GM23248 (cell line): ENCODE measurements around the gene CDC42SE2. TPM values are rescaled to one million over a fixed set of nuclear protein-coding genes. Genes with fewer than 3 reads are reported as not detected.

Source experiments
- DNase-seq: peaks from one replicate; pipeline ENCODE4 v3.0.0-alpha.2; 2015
- H2AFZ ChIP-seq: fragments of 200-600 bp; sonication (generic); 2 replicates; pipeline ENCODE4 v1.6.1; 2016; ENCODE audit warnings: antibody characterized with exemption
- H3F3A ChIP-seq: fragments of 200-600 bp; sonication (generic); 2 replicates; pipeline ENCODE4 v1.6.1; 2016; ENCODE audit warnings: mild to moderate bottlenecking, antibody characterized with exemption, mixed run types; ENCODE audit not compliant: insufficient read depth
- H3K27ac ChIP-seq: fragments of 200-600 bp; sonication (generic); 2 replicates; pipeline ENCODE4 v1.5.1; 2016; ENCODE audit warnings: mild to moderate bottlenecking
- H3K27me3 ChIP-seq: fragments of 200-600 bp; sonication (generic); replicated peaks from 2 replicates; pipeline ENCODE4 v1.6.1; 2016; ENCODE audit warnings: mild to moderate bottlenecking; ENCODE audit not compliant: insufficient read depth
- H3K36me3 ChIP-seq: fragments of 200-600 bp; sonication (generic); 2 replicates; pipeline ENCODE4 v1.6.1; 2016; ENCODE audit warnings: low read depth, mild to moderate bottlenecking
- H3K4me1 ChIP-seq: fragments of 200-600 bp; sonication (generic); 2 replicates; pipeline ENCODE4 v1.6.1; 2016; ENCODE audit warnings: mild to moderate bottlenecking; ENCODE audit not compliant: insufficient read depth
- H3K4me2 ChIP-seq: fragments of 200-600 bp; sonication (generic); one replicate; pipeline ENCODE4 v1.6.1; 2016; ENCODE audit warnings: mild to moderate bottlenecking; ENCODE audit not compliant: unreplicated experiment
- H3K4me3 ChIP-seq: fragments of 200-600 bp; sonication (generic); 2 replicates; pipeline ENCODE4 v1.5.1; 2016; ENCODE audit warnings: mild to moderate bottlenecking
- H3K79me2 ChIP-seq: fragments of 200-600 bp; sonication (generic); 2 replicates; pipeline ENCODE4 v1.6.1; 2016; ENCODE audit warnings: mild to moderate bottlenecking; ENCODE audit not compliant: insufficient read depth
- H3K9ac ChIP-seq: fragments of 200-600 bp; sonication (generic); 2 replicates; pipeline ENCODE4 v1.6.1; 2016; ENCODE audit warnings: mild to moderate bottlenecking
- H3K9me2 ChIP-seq: fragments of 200-600 bp; sonication (generic); 2 replicates; pipeline ENCODE4 v1.6.1; 2016; ENCODE audit warnings: mixed run types, mild to moderate bottlenecking, moderate library complexity; ENCODE audit not compliant: insufficient read depth
- H3K9me3 ChIP-seq: fragments of 200-600 bp; sonication (generic); one replicate; pipeline ENCODE4 v1.6.1; 2017; ENCODE audit warnings: low read depth
- H4K20me1 ChIP-seq: fragments of 200-600 bp; sonication (generic); 2 replicates; pipeline ENCODE4 v1.6.0; 2016; ENCODE audit not compliant: insufficient read depth
- EZH2 ChIP-seq: fragments of 200-600 bp; sonication (generic); IDR thresholded peaks from 2 replicates; pipeline ENCODE4 v1.6.1; 2018; ENCODE audit warnings: antibody characterized with exemption, mild to moderate bottlenecking; ENCODE audit not compliant: insufficient read depth, poor library complexity, severe bottlenecking
- EZH2phosphoT487 ChIP-seq: fragments of 200-600 bp; sonication (generic); IDR thresholded peaks from 2 replicates; pipeline ENCODE4 v1.6.1; 2018; ENCODE audit warnings: antibody characterized with exemption, moderate library complexity, mild to moderate bottlenecking, low read depth; ENCODE audit not compliant: insufficient read depth
- WGBS, 2 experiments: methylation state at CpG; one replicate each; pipeline ENCODE4 v1.1.6; 2015 to 2017; ENCODE audit warnings: low lambda C conversion rate in 2 of 2, low coverage in 1 of 2; ENCODE audit errors: missing lambda C conversion rate in 2 of 2; 5-methylcytosine and 5-hydroxymethylcytosine counted together
- in situ Hi-C: fragments of 300-500 bp; cut with MboI; formaldehyde crosslinking; loops from 2 replicates; pipeline ENCODE4 v1.15.0; 2020
- polyA plus RNA-seq: library from polyadenylated mRNA; unstranded; fragments of >200 nt; fragmentation: Nextera tagmentation; extraction: Ambion mirVana; gene quantifications from 2 replicates; pipeline ENCODE4 v1.2.1, GENCODE V29; 2016
- small RNA-seq: library from RNA; depleted of rRNA; stranded (forward); fragments of <200 nt; gene quantifications from one replicate; pipeline ENCODE3, GENCODE V24; 2014; ENCODE audit warnings: low read depth, low replicate concordance
- total RNA-seq: library from RNA; depleted of rRNA; stranded (reverse); fragments of >200 nt; shearing (Covaris generic); gene quantifications from 2 replicates; pipeline ENCODE4 v1.2.3, GENCODE V29; 2014; rRNA removed

The CDC42SE2 gene
- total and polyA plus RNA-seq, 2 experiments from 2014 or later = 13.7 to 17.5 TPM

GRCh38 chr5:131436081-131436480 is 172.2 kb downstream of the CDC42SE2 start:
- in situ Hi-C loops = loop anchor here (25.0 kb wide), 1 partner anchor 576 kb away; the partner anchor contains the start of gene ACSL6
- no peaks in the 10 kb centered on the region for H3K79me2 ChIP-seq
- H4K20me1 ChIP-seq = no peaks in the 10 kb centered on the region
- no peak overlapping the region for H3K27ac ChIP-seq
- no peaks in the 10 kb centered on the region for H3K27me3 ChIP-seq
- H3K36me3 ChIP-seq = peaks cover 12% of the 10 kb centered on the region
- 0 out of 2 replicates have a peak, but pooled peaks cover 4% of the 10 kb centered on the region for H3F3A ChIP-seq
- TF ChIP-seq EZH2phosphoT487 = no peak
- TF ChIP-seq EZH2 = no peak
- WGBS, 2 experiments = 9 to 10% methylated on average over 2 of the region's 2 CpGs
- no peaks in the 10 kb centered on the region for H3K9me2 ChIP-seq
- H3K4me1 ChIP-seq = 0 out of 2 replicates have a peak, but pooled peaks cover 2% of the 10 kb centered on the region
- no peak for DNase-seq
- H3K9me3 ChIP-seq = no peaks in the 10 kb centered on the region
- H3K9ac ChIP-seq = no peak overlapping the region
- H3K4me2 ChIP-seq = no peak overlapping the region
- no peak overlapping the region for H3K4me3 ChIP-seq
- H2AFZ ChIP-seq = no peak overlapping the region

- Histone ChIP-seq H3F3A (no peaks in the 10 kb centered on the region), H3K79me2 (no peaks in the 10 kb centered on the region), H3K4me3 (no peak overlapping the region), H3K9me3 (no peaks in the 10 kb centered on the region), H3K9ac (no peak overlapping the region), H3K36me3 (peaks cover 3% of the 10 kb centered on the region), H3K9me2 (no peaks in the 10 kb centered on the region), H3K4me2 (no peak overlapping the region), H3K27ac (no peak overlapping the region), H4K20me1 (no peaks in the 10 kb centered on the region), H3K27me3 (no peaks in the 10 kb centered on the region), H2AFZ (no peak overlapping the region), H3K4me1 (no peaks in the 10 kb centered on the region)
- 43 to 53% methylated on average over 2 of the region's 2 CpGs for whole genome bisulfite sequencing, 2 experiments
- no peak for TF ChIP-seq EZH2
- TF ChIP-seq EZH2phosphoT487 = no peak
- in situ Hi-C loops = loop anchor here (25.0 kb wide), 1 partner anchor 571 kb away; the partner anchor contains the start of gene ACSL6
- DNase-seq = peak; percentile 34
Observed at GRCh38 chr5:131441184-131441583, 177.3 kb downstream of the CDC42SE2 start.

Small RNA genes within 50 kb of the gene (small RNA-seq; reads per million reads assigned to genes)
- gene AC004777.1 (not detected), gene RF02271 (not detected)

Other genes with a start within 250 kb of the CDC42SE2 start
- gene HINT1, start 98.8 kb upstream of the CDC42SE2 start, total RNA-seq = 150 and 184 TPM in 2 replicates
- 458 and 466 TPM in 2 replicates for gene HINT1, start 98.8 kb upstream of the CDC42SE2 start, polyA plus RNA-seq
- gene LYRM7, start 93.1 kb upstream of the CDC42SE2 start, total RNA-seq = 7.5 and 8.5 TPM in 2 replicates
- 23.4 and 27.5 TPM in 2 replicates for gene LYRM7, start 93.1 kb upstream of the CDC42SE2 start, polyA plus RNA-seq